A549 (cell line): ENCODE results near the gene TSR1.

Experiments used
- CBX8 ChIP-seq: fragments of 200-600 bp; sonication (generic); IDR thresholded peaks from 2 replicates; pipeline ENCODE4 v1.6.1; 2016
- CHD2 ChIP-seq: fragments of 150-350 bp; IDR thresholded peaks from 2 replicates; pipeline ENCODE4 v1.6.1; 2014; ENCODE audit warnings: low read length; ENCODE audit not compliant: partially characterized antibody
- EP300 ChIP-seq, 2 experiments: fragments of >200 bp; sonication (Bioruptor Twin); formaldehyde crosslinking; IDR thresholded peaks; 2 replicates in 1 of 2; 3 replicates in 1 of 2; pipeline ENCODE4 v1.6.1; 2016 to 2017
- JUN ChIP-seq, 2 experiments: fragments of >200 bp; sonication (Bioruptor Twin); formaldehyde crosslinking; IDR thresholded peaks; 2 replicates in 1 of 2; 3 replicates in 1 of 2; pipeline ENCODE4 v1.6.1; 2016 to 2017
- NFE2L2 ChIP-seq: fragments of 150-350 bp; conservative IDR thresholded peaks from 2 replicates; pipeline ENCODE4 v1.6.1; 2014; ENCODE audit warnings: low read length
- NR3C1 ChIP-seq: fragments of >200 bp; sonication (Bioruptor Twin); formaldehyde crosslinking; IDR thresholded peaks from 3 replicates; pipeline ENCODE4 v1.6.1; 2017
- PHF8 ChIP-seq: fragments of 200-600 bp; sonication (generic); IDR thresholded peaks from 2 replicates; pipeline ENCODE4 v1.6.1; 2016; ENCODE audit warnings: low read depth, mild to moderate bottlenecking, antibody characterized with exemption, moderate library complexity, borderline replicate concordance
- POLR2A ChIP-seq: IDR thresholded peaks from 2 replicates; pipeline ENCODE4 v1.6.1; 2012; ENCODE audit warnings: mild to moderate bottlenecking, low read length
- RAD21 ChIP-seq, 2 experiments: fragments of >200 bp in 1 of 2; sonication (Bioruptor Twin) in 1 of 2; formaldehyde crosslinking in 1 of 2; IDR thresholded peaks in 1 of 2; conservative IDR thresholded peaks in 1 of 2; 2 replicates in 1 of 2; 3 replicates in 1 of 2; pipeline ENCODE4 v1.6.1; 2012 to 2018; ENCODE audit warnings: inconsistent platforms in 1 of 2
- RFX5 ChIP-seq: fragments of 450-650 bp; IDR thresholded peaks from 2 replicates; pipeline ENCODE4 v1.7.1; 2014; ENCODE audit warnings: antibody characterized with exemption, mild to moderate bottlenecking, moderate library complexity
- RNF2 ChIP-seq: fragments of 200-600 bp; sonication (generic); IDR thresholded peaks from 2 replicates; pipeline ENCODE4 v1.6.1; 2016; ENCODE audit warnings: low read depth, mild to moderate bottlenecking, antibody characterized with exemption, moderate library complexity, borderline replicate concordance
- TF ChIP-seq, protein P1 (sequence below): fragments of >200 bp; sonication (Bioruptor Twin); formaldehyde crosslinking; IDR thresholded peaks from 3 replicates; pipeline ENCODE4 v1.5.1; 2016
- TF ChIP-seq, protein P2 (sequence below): fragments of 450-650 bp; IDR thresholded peaks from 2 replicates; pipeline ENCODE4 v1.6.1; 2014; ENCODE audit warnings: antibody characterized with exemption
- TF ChIP-seq, protein P3 (sequence below): fragments of 200-600 bp; sonication (generic); IDR thresholded peaks from 2 replicates; pipeline ENCODE4 v1.6.1; 2016; ENCODE audit warnings: antibody characterized with exemption, mild to moderate bottlenecking, moderate library complexity

DNA sequence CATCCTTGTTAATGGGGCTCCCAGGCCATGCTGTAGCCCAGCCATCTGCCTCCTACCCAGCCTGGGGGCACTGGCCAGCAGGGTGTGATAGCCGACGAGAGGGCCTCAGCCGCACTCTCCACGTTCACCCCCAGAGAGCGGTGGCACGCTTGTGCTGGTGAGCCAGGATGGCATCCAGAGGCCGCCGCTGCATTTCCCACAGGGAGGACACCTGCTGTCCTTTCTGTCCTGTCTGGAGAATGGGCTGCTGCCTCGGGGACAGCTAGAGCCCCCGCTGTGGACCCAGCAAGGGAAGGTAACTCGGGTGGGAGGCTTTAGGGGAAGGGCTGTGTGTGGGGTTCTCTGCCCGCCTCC lies 28.5 kb upstream of the TSR1 start:
- TF ChIP-seq RNF2 (no peak), CHD2 (no peak), POLR2A (no peak), NFE2L2 (no peak), CBX8 (no peak), EP300 (IDR thresholded peaks at IDR 0.05) (no peak), JUN (IDR thresholded peaks at IDR 0.05) (no peak), NR3C1 (no peak), RFX5 (no peak), RAD21 (conservative IDR thresholded peaks at IDR 0.05 in 1 of 2, IDR thresholded peaks at IDR 0.05 in 1 of 2) (no peak), PHF8 (no peak)
- TF ChIP-seq, protein P1, sequence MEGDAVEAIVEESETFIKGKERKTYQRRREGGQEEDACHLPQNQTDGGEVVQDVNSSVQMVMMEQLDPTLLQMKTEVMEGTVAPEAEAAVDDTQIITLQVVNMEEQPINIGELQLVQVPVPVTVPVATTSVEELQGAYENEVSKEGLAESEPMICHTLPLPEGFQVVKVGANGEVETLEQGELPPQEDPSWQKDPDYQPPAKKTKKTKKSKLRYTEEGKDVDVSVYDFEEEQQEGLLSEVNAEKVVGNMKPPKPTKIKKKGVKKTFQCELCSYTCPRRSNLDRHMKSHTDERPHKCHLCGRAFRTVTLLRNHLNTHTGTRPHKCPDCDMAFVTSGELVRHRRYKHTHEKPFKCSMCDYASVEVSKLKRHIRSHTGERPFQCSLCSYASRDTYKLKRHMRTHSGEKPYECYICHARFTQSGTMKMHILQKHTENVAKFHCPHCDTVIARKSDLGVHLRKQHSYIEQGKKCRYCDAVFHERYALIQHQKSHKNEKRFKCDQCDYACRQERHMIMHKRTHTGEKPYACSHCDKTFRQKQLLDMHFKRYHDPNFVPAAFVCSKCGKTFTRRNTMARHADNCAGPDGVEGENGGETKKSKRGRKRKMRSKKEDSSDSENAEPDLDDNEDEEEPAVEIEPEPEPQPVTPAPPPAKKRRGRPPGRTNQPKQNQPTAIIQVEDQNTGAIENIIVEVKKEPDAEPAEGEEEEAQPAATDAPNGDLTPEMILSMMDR, result no peak
- TF ChIP-seq, protein P2, sequence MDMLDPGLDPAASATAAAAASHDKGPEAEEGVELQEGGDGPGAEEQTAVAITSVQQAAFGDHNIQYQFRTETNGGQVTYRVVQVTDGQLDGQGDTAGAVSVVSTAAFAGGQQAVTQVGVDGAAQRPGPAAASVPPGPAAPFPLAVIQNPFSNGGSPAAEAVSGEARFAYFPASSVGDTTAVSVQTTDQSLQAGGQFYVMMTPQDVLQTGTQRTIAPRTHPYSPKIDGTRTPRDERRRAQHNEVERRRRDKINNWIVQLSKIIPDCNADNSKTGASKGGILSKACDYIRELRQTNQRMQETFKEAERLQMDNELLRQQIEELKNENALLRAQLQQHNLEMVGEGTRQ, result no peak
- TF ChIP-seq, protein P3, sequence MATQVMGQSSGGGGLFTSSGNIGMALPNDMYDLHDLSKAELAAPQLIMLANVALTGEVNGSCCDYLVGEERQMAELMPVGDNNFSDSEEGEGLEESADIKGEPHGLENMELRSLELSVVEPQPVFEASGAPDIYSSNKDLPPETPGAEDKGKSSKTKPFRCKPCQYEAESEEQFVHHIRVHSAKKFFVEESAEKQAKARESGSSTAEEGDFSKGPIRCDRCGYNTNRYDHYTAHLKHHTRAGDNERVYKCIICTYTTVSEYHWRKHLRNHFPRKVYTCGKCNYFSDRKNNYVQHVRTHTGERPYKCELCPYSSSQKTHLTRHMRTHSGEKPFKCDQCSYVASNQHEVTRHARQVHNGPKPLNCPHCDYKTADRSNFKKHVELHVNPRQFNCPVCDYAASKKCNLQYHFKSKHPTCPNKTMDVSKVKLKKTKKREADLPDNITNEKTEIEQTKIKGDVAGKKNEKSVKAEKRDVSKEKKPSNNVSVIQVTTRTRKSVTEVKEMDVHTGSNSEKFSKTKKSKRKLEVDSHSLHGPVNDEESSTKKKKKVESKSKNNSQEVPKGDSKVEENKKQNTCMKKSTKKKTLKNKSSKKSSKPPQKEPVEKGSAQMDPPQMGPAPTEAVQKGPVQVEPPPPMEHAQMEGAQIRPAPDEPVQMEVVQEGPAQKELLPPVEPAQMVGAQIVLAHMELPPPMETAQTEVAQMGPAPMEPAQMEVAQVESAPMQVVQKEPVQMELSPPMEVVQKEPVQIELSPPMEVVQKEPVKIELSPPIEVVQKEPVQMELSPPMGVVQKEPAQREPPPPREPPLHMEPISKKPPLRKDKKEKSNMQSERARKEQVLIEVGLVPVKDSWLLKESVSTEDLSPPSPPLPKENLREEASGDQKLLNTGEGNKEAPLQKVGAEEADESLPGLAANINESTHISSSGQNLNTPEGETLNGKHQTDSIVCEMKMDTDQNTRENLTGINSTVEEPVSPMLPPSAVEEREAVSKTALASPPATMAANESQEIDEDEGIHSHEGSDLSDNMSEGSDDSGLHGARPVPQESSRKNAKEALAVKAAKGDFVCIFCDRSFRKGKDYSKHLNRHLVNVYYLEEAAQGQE, result no peak
